HFFc6 (cell line): ENCODE measurements around the gene HPGD. TPM values are rescaled to one million over a fixed set of nuclear protein-coding genes. Genes with fewer than 3 reads are reported as not detected.
"Not testable (repeated sequence)": the region's sequence is repeated elsewhere in the genome, so short reads cannot be mapped to it uniquely, and the experiment has no call there.

Experiments used
- DNase-seq: peaks from one replicate; pipeline ENCODE4 v3.0.0-alpha.2; 2018
- H3K27ac Mint-ChIP-seq: 2 replicates; pipeline ENCODE4 v1.8.0; 2020; ENCODE audit warnings: mild to moderate bottlenecking, mixed read lengths
- H3K27me3 Mint-ChIP-seq: 2 replicates; pipeline ENCODE4 v1.8.0; 2021; ENCODE audit warnings: mild to moderate bottlenecking, moderate library complexity, mixed read lengths; ENCODE audit not compliant: insufficient read depth
- H3K36me3 Mint-ChIP-seq: 2 replicates; pipeline ENCODE4 v1.8.0; 2021; ENCODE audit warnings: low read depth, mixed read lengths
- H3K4me1 Mint-ChIP-seq: 2 replicates; pipeline ENCODE4 v1.8.0; 2020; ENCODE audit warnings: low read depth, mixed read lengths
- H3K4me3 Mint-ChIP-seq: 2 replicates; pipeline ENCODE4 v1.8.0; 2020; ENCODE audit warnings: mild to moderate bottlenecking, moderate library complexity, mixed read lengths
- H3K9me3 Mint-ChIP-seq: 2 replicates; pipeline ENCODE4 v1.8.0; 2020; ENCODE audit warnings: mild to moderate bottlenecking, mixed read lengths
- CTCF ChIP-seq: fragments of 200-600 bp; sonication (generic); IDR thresholded peaks from 2 replicates; pipeline ENCODE4 v1.5.0; 2021; ENCODE audit warnings: antibody characterized with exemption, mild to moderate bottlenecking
- total RNA-seq, 6 experiments: library from RNA; stranded (reverse); fragmentation: NEBNext Ultra II Directional; extraction: Animal tissue kit (Norgen Biotek cat#: 25700); gene quantifications; 2 replicates in 1 of 6; 3 replicates in 5 of 6; pipeline ENCODE4 v1.2.3, GENCODE V29; 2021

HPGD gene
- total RNA-seq, 6 experiments from 2014 or later: not detected

- peaks cover 13% of the 10 kb centered on the region for H3K9me3 Mint-ChIP-seq
- no peaks in the 10 kb centered on the region for H3K4me1 Mint-ChIP-seq
- TF ChIP-seq CTCF: no peak
- no peak for DNase-seq
- H3K4me3 Mint-ChIP-seq: no peak overlapping the region
- H3K27me3 Mint-ChIP-seq: no peaks in the 10 kb centered on the region; the same call in 1 of the 2 replicates
- no peak overlapping the region for H3K27ac Mint-ChIP-seq
- H3K36me3 Mint-ChIP-seq: no peaks in the 10 kb centered on the region
These were observed 27.6 kb downstream of the HPGD start for GRCh38 chr4:174494726-174495125.

GRCh38 chr4:174494146-174494545 is 28.1 kb downstream of the HPGD start:
- Mint-ChIP-seq H3K9me3 (peaks cover 16% of the 10 kb centered on the region), H3K4me1 (no peaks in the 10 kb centered on the region), H3K36me3 (no peaks in the 10 kb centered on the region), H3K4me3 (no peak overlapping the region), H3K27me3 (no peaks in the 10 kb centered on the region), H3K27ac (no peak overlapping the region)
- DNase-seq: no peak
- TF ChIP-seq CTCF: no peak

GRCh38 chr4:174490451-174490961 is 31.8 kb downstream of the HPGD start:
- Mint-ChIP-seq H3K27me3 (no peaks in the 10 kb centered on the region; the same call in 1 of the 2 replicates), H3K4me1 (no peaks in the 10 kb centered on the region), H3K27ac (no peak overlapping the region), H3K4me3 (no peak overlapping the region), H3K36me3 (no peaks in the 10 kb centered on the region; the same call in 1 of the 2 replicates), H3K9me3 (peaks cover 21% of the 10 kb centered on the region)
- TF ChIP-seq CTCF: no peak
- no peak for DNase-seq

- not testable (repeated sequence) for H3K4me3 Mint-ChIP-seq, H3K4me1 Mint-ChIP-seq
- peaks cover 23% of the 10 kb centered on the region for H3K9me3 Mint-ChIP-seq
These were observed 33.9 kb downstream of the HPGD start for GRCh38 chr4:174488368-174488767.

GRCh38 chr4:174485025-174485424 is 37.3 kb downstream of the HPGD start:
- no peak overlapping the region for H3K27ac Mint-ChIP-seq
- no peak overlapping the region for H3K4me3 Mint-ChIP-seq
- H3K36me3 Mint-ChIP-seq: no peaks in the 10 kb centered on the region; the same call in 1 of the 2 replicates
- peaks cover 33% of the 10 kb centered on the region for H3K9me3 Mint-ChIP-seq
- no peaks in the 10 kb centered on the region; the same call in 1 of the 2 replicates for H3K27me3 Mint-ChIP-seq
- TF ChIP-seq CTCF: no peak
- DNase-seq: no peak
- no peaks in the 10 kb centered on the region for H3K4me1 Mint-ChIP-seq

More at GRCh38 chr4:174488368-174488767, 33.9 kb downstream of the HPGD start:
- DNase-seq, H3K27me3 Mint-ChIP-seq, H3K27ac Mint-ChIP-seq, H3K36me3 Mint-ChIP-seq: not testable (repeated sequence)

GRCh38 chr4:174483792-174484191 is 38.5 kb downstream of the HPGD start:
- no peaks in the 10 kb centered on the region for H3K4me1 Mint-ChIP-seq
- peaks cover 37% of the 10 kb centered on the region for H3K9me3 Mint-ChIP-seq
- no peak for DNase-seq
- H3K36me3 Mint-ChIP-seq: no peaks in the 10 kb centered on the region; the same call in 1 of the 2 replicates
- H3K27me3 Mint-ChIP-seq: no peaks in the 10 kb centered on the region; the same call in 1 of the 2 replicates
- no peak overlapping the region for H3K27ac Mint-ChIP-seq
- TF ChIP-seq CTCF: no peak
- H3K4me3 Mint-ChIP-seq: no peak overlapping the region
